HG02642 (cell line): ENCODE data around the gene MELK.

Source experiments
- ATAC-seq: cut with Tn5 transposase; IDR thresholded peaks from one replicate; pipeline ENCODE4 v1.9.1; 2021; ENCODE audit warnings: mild to moderate bottlenecking; ENCODE audit not compliant: unreplicated experiment, poor library complexity

The MELK gene

DNA sequence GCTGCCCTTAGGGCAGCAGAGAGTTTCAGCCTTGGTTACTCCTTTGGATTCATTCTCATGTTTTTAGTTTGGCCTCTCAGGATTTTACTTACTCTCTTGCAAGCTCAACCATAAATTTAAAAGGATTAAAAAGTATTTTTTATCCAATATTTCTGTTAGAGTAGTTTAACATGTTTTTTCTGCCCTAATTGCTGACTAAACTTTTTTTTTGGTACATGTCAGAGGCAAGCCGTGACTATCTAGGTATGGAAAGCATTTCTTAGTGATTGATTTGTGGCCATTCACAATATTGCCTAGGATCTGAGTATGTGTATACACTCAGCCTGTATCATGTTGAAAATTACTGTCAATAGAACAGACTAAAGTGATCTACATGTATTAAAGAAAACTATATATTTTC lies 92.1 kb downstream of the MELK start:
- no peak for ATAC-seq

GRCh38 chr9:36665387-36665786 lies 92.7 kb downstream of the MELK start:
- ATAC-seq = no peak

DNA sequence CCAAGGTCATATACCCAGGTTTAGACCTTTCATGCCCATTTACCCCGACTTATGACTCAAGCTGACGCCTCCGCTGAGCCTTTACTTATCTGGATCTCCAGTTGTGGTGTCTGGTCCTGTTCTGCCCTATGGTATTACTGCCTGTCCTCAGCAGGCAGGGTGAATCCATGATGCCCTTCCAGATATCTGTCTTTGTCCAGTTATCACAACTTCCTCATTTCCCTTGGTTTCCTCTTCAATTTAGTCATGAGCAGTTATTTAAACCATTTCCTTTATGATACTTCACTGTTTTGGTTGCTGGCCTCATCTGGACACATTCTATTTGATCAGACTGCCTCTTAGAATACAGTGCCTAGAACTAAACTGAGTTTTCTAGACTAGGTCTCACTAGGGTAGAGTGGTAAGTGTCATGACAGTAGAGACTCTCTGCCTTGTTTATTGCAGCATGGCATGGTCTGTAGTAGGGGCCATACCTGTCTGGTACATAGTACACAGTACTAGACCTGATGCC lies 93.3 kb downstream of the MELK start:
- peak; percentile 76 for ATAC-seq

- no peak for ATAC-seq
Observed at GRCh38 chr9:36671561-36671960, 98.9 kb downstream of the MELK start.

DNA sequence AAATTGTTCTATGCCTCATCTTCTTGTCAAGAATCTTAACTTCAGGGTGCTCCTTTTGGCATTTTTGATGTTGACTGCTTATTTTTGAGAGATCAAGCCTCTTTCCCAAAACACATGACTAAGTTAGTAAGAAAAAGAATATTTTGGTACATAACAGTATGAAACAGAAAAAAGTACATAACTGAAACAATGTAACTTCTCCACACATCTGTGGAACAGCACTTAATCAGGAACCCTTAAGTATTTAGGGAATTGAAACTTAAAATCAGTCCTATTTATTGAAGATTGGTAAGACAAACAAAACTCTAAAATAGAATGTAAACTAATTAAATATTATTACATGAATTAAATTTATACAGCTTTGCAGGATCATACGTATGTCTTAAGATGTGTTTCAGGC lies 103.4 kb downstream of the MELK start:
- ATAC-seq = no peak

DNA sequence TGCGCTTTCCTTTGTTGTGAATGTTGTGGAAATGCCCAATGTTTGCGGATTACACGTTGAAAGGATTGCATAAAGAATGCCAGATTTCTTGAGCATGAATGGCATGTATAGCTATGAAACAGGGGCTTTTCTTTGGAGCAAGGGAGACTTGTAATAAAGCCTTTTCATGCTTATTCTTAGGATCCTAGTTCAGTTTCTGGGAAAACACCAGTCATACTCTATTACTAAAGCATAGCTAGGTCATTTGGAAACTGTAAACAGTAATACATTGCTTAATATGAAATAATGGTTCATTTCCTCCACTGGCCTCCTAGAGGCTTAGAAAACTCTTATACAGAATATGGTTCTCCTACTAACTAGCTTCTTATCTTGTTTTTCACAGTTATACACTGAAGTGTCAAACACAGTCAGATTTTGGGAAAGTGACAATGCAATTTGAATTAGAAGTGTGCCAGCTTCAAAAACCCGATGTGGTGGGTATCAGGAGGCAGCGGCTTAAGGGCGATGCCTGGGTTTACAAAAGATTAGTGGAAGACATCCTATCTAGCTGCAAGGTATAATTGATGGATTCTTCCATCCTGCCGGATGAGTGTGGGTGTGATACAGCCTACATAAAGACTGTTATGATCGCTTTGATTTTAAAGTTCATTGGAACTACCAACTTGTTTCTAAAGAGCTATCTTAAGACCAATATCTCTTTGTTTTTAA lies 104.2 kb downstream of the MELK start:
- ATAC-seq = no peak

DNA sequence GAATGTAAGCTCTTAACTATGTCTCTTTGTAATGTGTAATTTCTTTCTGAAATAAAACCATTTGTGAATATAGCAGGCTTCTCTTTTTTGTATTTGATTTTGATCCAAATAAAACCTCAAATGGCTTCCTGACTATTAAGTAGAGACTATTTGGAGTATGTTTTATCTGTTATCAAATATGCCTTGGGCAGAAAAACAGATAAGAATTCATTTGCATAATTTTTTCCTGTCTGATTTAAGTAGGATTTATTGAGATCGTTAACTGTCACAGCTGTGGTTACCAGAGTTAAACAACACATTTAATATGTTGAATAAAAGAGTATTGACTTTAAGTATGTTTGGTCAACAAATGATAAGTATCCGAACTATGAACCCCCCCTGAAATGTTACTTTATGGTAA lies 104.9 kb downstream of the MELK start:
- ATAC-seq = no peak

DNA sequence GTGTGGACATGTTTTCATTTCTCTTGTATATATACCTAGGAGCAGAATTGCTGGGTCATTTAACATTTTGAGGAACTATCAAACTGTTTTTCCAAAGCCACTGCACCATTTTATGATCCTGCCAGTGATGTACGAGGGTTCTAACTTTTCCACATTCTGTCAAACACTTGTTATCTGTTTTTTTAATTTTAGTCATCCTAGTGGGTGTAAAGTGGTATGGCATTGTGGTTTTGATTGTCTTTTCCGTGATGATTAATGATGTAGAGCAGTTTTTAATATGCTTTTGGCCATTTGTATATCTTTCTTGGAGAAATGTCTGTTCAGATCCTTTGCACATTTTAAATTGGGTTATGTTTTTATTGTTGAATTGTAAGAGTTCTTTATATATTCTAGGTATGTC lies 107.0 kb downstream of the MELK start:
- ATAC-seq = no peak

GRCh38 chr9:36686471-36686870 lies 113.8 kb downstream of the MELK start:
- ATAC-seq = no peak

DNA sequence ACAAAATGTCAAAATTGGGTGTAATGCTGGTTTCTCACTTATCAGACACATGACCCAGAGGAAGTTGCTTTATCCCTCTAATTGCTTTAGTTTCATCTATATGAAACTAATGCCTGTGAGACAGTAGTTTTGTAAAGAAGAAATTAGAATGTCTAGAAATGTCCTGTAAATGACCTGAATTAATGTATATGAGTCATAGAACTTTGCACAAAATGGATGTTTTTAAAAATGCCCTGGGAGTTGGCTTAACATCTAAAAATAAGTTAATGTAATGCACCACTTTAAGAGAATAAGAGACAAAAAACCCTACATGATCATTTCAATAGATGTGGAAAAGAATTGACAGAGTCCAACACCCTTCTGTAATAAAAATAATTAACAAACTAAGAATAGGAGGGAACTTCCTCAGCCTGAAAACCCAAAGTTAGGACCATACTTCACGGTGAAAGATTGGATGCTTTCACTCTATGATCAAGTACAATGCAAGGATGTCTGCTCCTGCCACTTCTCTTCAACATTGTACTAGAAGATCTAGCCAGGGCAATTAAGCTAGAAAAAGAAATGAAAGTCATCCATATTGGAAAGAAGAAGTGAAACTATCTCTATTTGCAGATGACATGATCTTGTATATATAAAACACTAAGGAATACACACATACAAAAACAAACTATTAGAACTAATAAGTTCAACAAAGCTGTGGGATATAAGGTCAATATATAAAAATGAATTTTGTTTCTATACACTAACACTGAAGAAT lies 117.9 kb downstream of the MELK start:
- ATAC-seq = no peak

- no peak for ATAC-seq
Observed at GRCh38 chr9:36691671-36692070, 119.0 kb downstream of the MELK start.

- no peak for ATAC-seq
Observed at GRCh38 chr9:36698984-36699383, 126.3 kb downstream of the MELK start.

DNA sequence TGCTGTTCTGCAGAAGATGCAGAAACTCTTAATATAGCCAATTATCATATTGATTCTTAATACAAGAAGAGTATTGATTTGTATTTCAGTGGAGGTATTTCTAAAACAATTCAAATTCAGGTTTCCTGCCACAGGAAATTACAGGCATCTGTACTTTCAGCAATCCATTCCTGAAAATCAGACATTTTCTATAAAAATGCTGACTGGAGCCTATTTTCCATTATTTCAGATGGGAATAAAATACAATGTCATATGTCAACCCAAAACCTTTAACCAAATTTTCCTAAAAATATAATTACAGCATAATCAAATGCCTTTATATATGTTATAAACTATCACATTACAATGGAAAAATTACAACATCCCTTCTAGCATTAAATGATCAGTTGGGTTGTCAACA lies 131.5 kb downstream of the MELK start:
- ATAC-seq = no peak

DNA sequence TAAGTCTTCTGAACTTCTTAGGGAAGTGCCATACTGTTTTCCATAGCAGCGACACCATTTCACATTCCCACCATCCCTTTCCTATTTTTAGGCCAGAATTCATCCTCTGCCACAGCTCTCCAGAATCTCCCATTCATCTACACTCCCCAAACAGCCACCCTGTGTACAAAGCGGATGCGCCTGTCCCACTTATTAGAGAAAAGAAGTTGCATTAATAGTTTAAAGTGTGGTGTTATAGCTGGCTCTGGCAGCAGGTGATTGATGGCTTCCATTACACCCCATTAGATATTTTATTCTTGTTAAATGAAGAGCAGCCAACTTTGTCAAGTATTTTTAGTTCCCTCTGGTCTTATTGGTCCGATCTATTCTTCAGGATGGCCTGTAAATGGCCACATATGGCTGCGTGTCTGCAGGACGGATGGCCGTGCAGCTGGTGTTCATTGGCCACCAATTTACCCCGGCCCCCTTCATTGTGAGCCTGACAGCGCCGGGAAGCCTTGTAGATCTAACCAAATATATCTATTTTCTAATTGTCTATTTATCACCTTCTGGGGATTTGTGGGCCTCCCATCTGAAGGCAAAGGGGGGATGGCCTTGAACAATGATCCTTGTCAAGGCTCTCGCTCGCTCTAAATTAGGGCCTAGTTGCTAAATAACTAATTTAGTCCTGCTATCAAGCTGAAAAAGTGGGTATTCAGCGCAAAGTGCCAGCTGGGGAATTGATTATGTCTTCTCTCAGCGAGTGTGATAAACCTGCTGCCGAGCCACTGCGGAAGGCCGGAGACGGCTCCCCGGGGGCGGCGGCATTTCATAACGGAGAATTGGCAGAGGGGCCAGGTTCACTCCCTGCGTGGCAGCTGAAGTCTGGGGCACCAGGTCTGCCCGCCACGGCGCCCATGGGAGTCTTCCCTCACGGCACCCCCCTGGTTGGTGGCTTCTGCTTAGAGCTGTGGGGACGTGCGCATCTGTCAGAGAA lies 141.1 kb downstream of the MELK start:
- ATAC-seq = no peak

DNA sequence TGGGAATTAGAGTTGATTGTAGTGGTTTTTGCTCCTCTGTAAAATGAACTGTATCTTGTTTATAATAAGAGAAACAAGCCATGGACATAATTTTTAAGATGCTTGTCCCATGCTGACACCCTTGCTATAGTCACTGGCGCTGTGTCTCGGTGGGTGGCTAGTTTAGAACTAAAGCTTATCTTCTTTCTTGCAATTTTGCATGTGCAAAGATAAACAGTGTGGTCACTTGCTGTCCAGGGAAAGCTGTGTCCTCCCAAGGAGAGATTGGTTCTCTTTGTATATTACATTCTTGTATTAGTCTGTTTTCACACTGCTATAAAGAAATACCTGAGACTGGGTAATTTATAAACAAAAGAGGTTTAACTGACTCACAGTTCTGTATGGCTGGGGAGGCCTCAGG lies 143.8 kb downstream of the MELK start:
- ATAC-seq = no peak

DNA sequence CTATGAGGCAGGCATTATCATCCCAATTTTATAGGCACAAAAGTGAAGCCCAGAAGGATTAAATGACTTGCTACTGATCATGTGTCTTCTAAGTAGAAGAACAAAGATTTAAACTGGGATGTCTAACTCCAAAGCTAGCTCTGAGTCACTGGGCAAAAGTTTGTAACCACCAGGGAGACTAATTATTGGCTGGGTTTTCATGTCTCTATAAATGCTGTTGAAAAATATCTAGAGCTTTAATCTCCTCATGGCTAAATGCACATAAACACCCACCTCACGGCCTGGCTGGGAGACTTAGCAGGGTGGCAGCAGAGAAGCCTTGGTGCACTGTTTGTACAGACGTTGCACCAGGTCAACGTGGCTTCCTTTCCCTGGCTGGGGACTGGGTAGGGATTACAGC lies 144.6 kb downstream of the MELK start:
- ATAC-seq = no peak

DNA sequence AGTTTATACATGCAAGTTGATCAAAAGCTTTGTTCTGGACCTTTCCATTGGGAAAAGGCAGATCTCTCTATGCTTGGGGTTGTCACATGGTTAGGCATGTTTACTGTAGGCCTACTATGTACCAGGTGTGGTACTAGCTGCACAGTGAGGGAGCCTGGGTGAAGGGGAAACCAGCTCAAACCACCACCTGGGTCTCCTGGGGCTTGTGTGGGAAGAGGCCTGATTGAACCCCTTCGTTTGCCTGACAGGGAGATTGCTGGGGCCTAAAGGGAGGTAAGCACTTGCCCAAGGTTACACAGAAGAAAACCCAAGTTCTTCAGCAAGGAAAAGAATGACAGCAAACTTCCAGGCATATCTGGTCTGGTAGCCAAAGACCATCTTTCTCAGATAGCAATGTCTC lies 145.9 kb downstream of the MELK start:
- ATAC-seq = no peak

GRCh38 chr9:36720043-36720442 lies 147.3 kb downstream of the MELK start:
- ATAC-seq = no peak

- ATAC-seq = no peak
Observed at GRCh38 chr9:36721846-36722588, 149.3 kb downstream of the MELK start.

- ATAC-seq = no peak
Observed at GRCh38 chr9:36725777-36726356, 153.2 kb downstream of the MELK start.
